Endothelial cell of umbilical vein (primary cell): Measurements from ENCODE around the gene SRRM2. TPM values are rescaled to one million over a fixed set of nuclear protein-coding genes. Genes with fewer than 3 reads are reported as not detected.

ENCODE experiments used
- BruUV-seq: library from RNA; stranded (reverse); fragments of 400-500 nt; replicated peaks from 2 replicates; lab custom pipeline; 2021; lab: Mats Ljungman, UMichigan
- CTCF ChIA-PET: fragments of 300-600, 350-600 bp; sonication (Branson Sonifier 250); formaldehyde crosslinking; loops from one replicate; lab custom pipeline; 2021; ENCODE audit warnings: antibody characterized with exemption, inconsistent platforms; lab: Charles Lee
- POLR2A ChIA-PET: fragments of 300-600, 350-600 bp; sonication (Branson Sonifier 250); formaldehyde crosslinking; loops from one replicate; lab custom pipeline; 2021; ENCODE audit warnings: antibody characterized with exemption, inconsistent platforms; lab: Charles Lee
- DNase-seq: peaks from one replicate; pipeline ENCODE4 v3.0.0-alpha.2; 2011; ENCODE audit warnings: low read depth, low spot score
- FAIRE-seq: peaks from 2 replicates; lab custom pipeline; 2011; peaks lifted over from hg19 to GRCh38; lab: Jason Lieb, UNC
- H2AFZ ChIP-seq: 2 replicates; pipeline ENCODE4 v1.6.0; 2012; ENCODE audit warnings: low read depth, low read length, control low read depth, inconsistent platforms
- H3K27ac ChIP-seq: 2 replicates; pipeline ENCODE4 v1.5.1; 2011; ENCODE audit warnings: low read depth, mild to moderate bottlenecking, control low read depth, low read length, moderate library complexity; ENCODE audit not compliant: insufficient read depth
- H3K27me3 ChIP-seq, 2 experiments: 2 replicates each; pipeline versions ENCODE4 v1.6.0 to v1.6.1; 2011; ENCODE audit warnings: low read length in 2 of 2, mixed read lengths in 1 of 2; ENCODE audit not compliant: control insufficient read depth in 2 of 2, insufficient read depth in 2 of 2
- H3K36me3 ChIP-seq, 2 experiments: 2 replicates in 1 of 2; 3 replicates in 1 of 2; pipeline ENCODE4 v1.5.1; 2011; ENCODE audit warnings: low read length in 2 of 2, mild to moderate bottlenecking in 1 of 2, moderate library complexity in 1 of 2; ENCODE audit not compliant: control insufficient read depth in 2 of 2, insufficient read depth in 2 of 2; ENCODE audit errors: extremely low read depth in 1 of 2
- H3K4me1 ChIP-seq: 3 replicates; pipeline ENCODE4 v1.5.1; 2011; ENCODE audit warnings: mild to moderate bottlenecking, low read length; ENCODE audit not compliant: control insufficient read depth, insufficient read depth; ENCODE audit errors: extremely low read depth
- H3K4me2 ChIP-seq: 2 replicates; pipeline ENCODE4 v1.6.1; 2011; ENCODE audit warnings: low read length, control low read depth, mixed read lengths; ENCODE audit not compliant: insufficient read depth
- H3K4me3 ChIP-seq, 3 experiments: fragments of 200-600 bp in 1 of 3; sonication (generic), shearing (Covaris generic) in 1 of 3; replicated peaks in 1 of 3; 2 replicates each; pipeline ENCODE4 v1.5.1; 2011 to 2016; ENCODE audit warnings: control low read depth in 3 of 3, low read length in 3 of 3, mild to moderate bottlenecking in 2 of 3, inconsistent platforms in 1 of 3, low read depth in 1 of 3, moderate library complexity in 1 of 3; ENCODE audit not compliant: insufficient read depth in 1 of 3
- H3K79me2 ChIP-seq: 2 replicates; pipeline ENCODE4 v1.6.0; 2012; ENCODE audit warnings: low read length, inconsistent platforms; ENCODE audit not compliant: control insufficient read depth, insufficient read depth
- H3K9ac ChIP-seq: replicated peaks from 2 replicates; pipeline ENCODE3; 2011; ENCODE audit warnings: low read length, control low read depth; ENCODE audit not compliant: insufficient read depth; ENCODE audit errors: extremely low read depth
- H3K9me1 ChIP-seq: replicated peaks from 3 replicates; pipeline ENCODE4 v1.6.0; 2011; ENCODE audit warnings: mild to moderate bottlenecking, low read length; ENCODE audit not compliant: control insufficient read depth, insufficient read depth; ENCODE audit errors: extremely low read depth
- H3K9me3 ChIP-seq: replicated peaks from 2 replicates; pipeline ENCODE4 v1.5.1; 2012; ENCODE audit warnings: low read length, inconsistent platforms; ENCODE audit not compliant: control insufficient read depth, insufficient read depth
- H4K20me1 ChIP-seq: replicated peaks from 2 replicates; pipeline ENCODE3; 2011; ENCODE audit warnings: mild to moderate bottlenecking, low read length; ENCODE audit not compliant: control insufficient read depth, insufficient read depth; ENCODE audit errors: extremely low read depth
- CTCF ChIP-seq, 2 donors: IDR thresholded peaks; 1 replicate in 1 of 2; 2 replicates in 1 of 2; pipeline ENCODE4 v1.5.1; 2011; ENCODE audit warnings: low read length in 2 of 2, mild to moderate bottlenecking in 2 of 2, moderate library complexity in 2 of 2, control low read depth in 1 of 2, inconsistent platforms in 1 of 2, low read depth in 1 of 2; ENCODE audit not compliant: insufficient read depth in 1 of 2; ENCODE audit errors: extremely low read depth in 1 of 2
- EZH2 ChIP-seq: IDR thresholded peaks from 2 replicates; pipeline ENCODE4 v1.6.1; 2012; ENCODE audit warnings: borderline replicate concordance, low read depth, mild to moderate bottlenecking, moderate library complexity, low read length, inconsistent platforms; ENCODE audit not compliant: severe bottlenecking
- FOS ChIP-seq: IDR thresholded peaks from 2 replicates; pipeline ENCODE4 v1.6.1; 2011; ENCODE audit warnings: mild to moderate bottlenecking, low read length, moderate library complexity, borderline replicate concordance; ENCODE audit not compliant: insufficient read depth
- GATA2 ChIP-seq: IDR thresholded peaks from 2 replicates; pipeline ENCODE4 v1.7.0; 2011; ENCODE audit warnings: low read depth, mild to moderate bottlenecking, moderate library complexity, mixed read lengths, low read length; ENCODE audit not compliant: insufficient read length, insufficient read depth
- JUN ChIP-seq: IDR thresholded peaks from 2 replicates; pipeline ENCODE4 v1.6.1; 2011; ENCODE audit warnings: borderline replicate concordance, low read depth; ENCODE audit not compliant: insufficient read length, insufficient read depth
- MAX ChIP-seq: IDR thresholded peaks from 2 replicates; pipeline ENCODE4 v1.6.1; 2011; ENCODE audit not compliant: insufficient read depth, insufficient read length
- MYC ChIP-seq: IDR thresholded peaks from one replicate; pipeline ENCODE4 v1.6.1; 2011; ENCODE audit warnings: mild to moderate bottlenecking, low read depth, low read length
- POLR2A ChIP-seq: IDR thresholded peaks from 2 replicates; pipeline ENCODE4 v1.6.1; 2012; ENCODE audit warnings: low read depth, mild to moderate bottlenecking, control low read depth, low read length
- POLR2AphosphoS5 ChIP-seq: IDR thresholded peaks from 2 replicates; pipeline ENCODE4 v1.6.1; 2012; ENCODE audit warnings: low read depth, mild to moderate bottlenecking, control low read depth, low read length, moderate library complexity; ENCODE audit not compliant: insufficient read depth
- dilution Hi-C: fragments of 300-500 bp; cut with MboI; formaldehyde crosslinking; loops from one replicate; pipeline ENCODE4 v1.15.0; 2019; ENCODE audit warnings: low sequenced_read_pairs; ENCODE audit not compliant: extremely low pct_ligation_motif_present
- intact Hi-C: fragments of 100-400 bp; cut with micrococcal nuclease; formaldehyde crosslinking; loops from one replicate; pipeline ENCODE4 v1.10.0; 2022
- polyA plus RNA-seq, 4 experiments: library from polyadenylated mRNA; depleted of rRNA in 3 of 4; stranded (reverse) in 3 of 4; unstranded in 1 of 4; fragments of >200 nt; gene quantifications; 2 replicates each; pipeline versions ENCODE4 v1.2.1 to v1.2.3, GENCODE V29; 2011 to 2012; ENCODE audit warnings: missing spikeins in 1 of 4
- total RNA-seq: library from RNA; stranded (reverse); gene quantifications from 2 replicates; pipeline ENCODE4 v1.2.3, GENCODE V29; 2021

The SRRM2 gene
- total and polyA plus RNA-seq, 2 donors (not counting 3 experiments of a cell fraction or from before 2014, with no cell fraction given): 270 to 483 TPM

- BruUV-seq: no TSS peak
- DNase-seq: no peak
- no peak for FAIRE-seq
- Histone ChIP-seq H2AFZ (no peak overlapping the region), H3K36me3 (peaks cover 12 to 15% of the 10 kb centered on the region in 2 experiments), H3K9me3 (no peaks in the 10 kb centered on the region), H3K4me1 (peaks cover 26% of the 10 kb centered on the region), H3K27me3 (no peaks in the 10 kb centered on the region), H3K9me1 (no peaks in the 10 kb centered on the region), H3K4me2 (peak overlapping the region; percentile 98), H3K79me2 (peaks cover 58% of the 10 kb centered on the region), H3K9ac (peak overlapping the region; percentile 69), H3K4me3 (peak overlapping the region; percentile 91 to 96 (median 93)), H4K20me1 (peaks cover 23% of the 10 kb centered on the region), H3K27ac (peak overlapping the region; percentile 65)
- intact Hi-C loops (loop anchor here (5.0 kb wide), 1 partner anchor 749 kb away; the partner anchor contains the start of gene CLUAP1), dilution Hi-C loops (no loop called here)
- no peak for TF ChIP-seq EZH2
- TF ChIP-seq FOS: no peak
- TF ChIP-seq JUN: no peak
- TF ChIP-seq POLR2A: no peak
- no peak for TF ChIP-seq GATA2
- no peak for TF ChIP-seq POLR2AphosphoS5
- TF ChIP-seq MAX: no peak
- no peak for TF ChIP-seq MYC
- TF ChIP-seq CTCF (IDR thresholded peaks at IDR 0.05; ENCODE audit: extremely low read depth in 1 of 2, insufficient read depth in 1 of 2, low read depth in 1 of 2, low read length in 2 of 2): no peak
- ChIA-PET POLR2A (no interaction called here), CTCF (interaction anchor here (1.5 kb wide), 1 partner anchor 85 kb away, joined by 4 read pairs; no protein-coding TSS in a partner anchor)
These were observed 1.2 kb downstream of the SRRM2 start for GRCh38 chr16:2753733-2754020.
